ENCODE measurements around the gene TRIM66. TPM values are rescaled to one million over a fixed set of nuclear protein-coding genes. Genes with fewer than 3 reads are reported as not detected.

Gene TRIM66
- total RNA-seq, 1 donor from 2014 or later, result 4.2 TPM

DNA sequence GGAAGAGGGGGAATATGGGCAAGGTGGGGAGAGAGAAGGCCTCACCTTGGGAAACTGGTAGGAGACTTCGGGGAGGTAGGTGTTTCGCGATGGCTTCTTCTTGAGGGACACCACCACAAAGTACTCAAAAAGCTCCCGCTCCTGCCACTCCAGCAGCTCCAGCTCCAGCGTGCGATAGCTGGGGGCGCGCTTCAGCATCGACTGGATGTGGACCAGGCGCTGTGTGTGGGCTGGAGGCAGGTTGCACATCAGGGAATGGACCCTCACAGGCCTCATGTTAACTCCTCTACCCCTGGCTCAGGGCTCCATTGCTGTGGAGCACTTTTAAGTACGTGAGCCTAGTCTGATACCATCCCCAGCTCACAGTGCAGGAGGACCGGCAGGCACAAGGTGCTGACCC lies 30.0 kb upstream of the TRIM66 start:
- Histone ChIP-seq H3K27me3 (ENCODE audit: control insufficient read depth, insufficient read depth, low read length) (no peaks in the 10 kb centered on the region), H3K36me3 (ENCODE audit: control insufficient read depth, insufficient read depth, low read length) (peaks cover under 1% of the 10 kb centered on the region), H3K4me3 (ENCODE audit: low read depth, low read length) (no peak overlapping the region)
- DNase-seq (ENCODE audit: low read depth), result no peak
- TF ChIP-seq, protein P1, sequence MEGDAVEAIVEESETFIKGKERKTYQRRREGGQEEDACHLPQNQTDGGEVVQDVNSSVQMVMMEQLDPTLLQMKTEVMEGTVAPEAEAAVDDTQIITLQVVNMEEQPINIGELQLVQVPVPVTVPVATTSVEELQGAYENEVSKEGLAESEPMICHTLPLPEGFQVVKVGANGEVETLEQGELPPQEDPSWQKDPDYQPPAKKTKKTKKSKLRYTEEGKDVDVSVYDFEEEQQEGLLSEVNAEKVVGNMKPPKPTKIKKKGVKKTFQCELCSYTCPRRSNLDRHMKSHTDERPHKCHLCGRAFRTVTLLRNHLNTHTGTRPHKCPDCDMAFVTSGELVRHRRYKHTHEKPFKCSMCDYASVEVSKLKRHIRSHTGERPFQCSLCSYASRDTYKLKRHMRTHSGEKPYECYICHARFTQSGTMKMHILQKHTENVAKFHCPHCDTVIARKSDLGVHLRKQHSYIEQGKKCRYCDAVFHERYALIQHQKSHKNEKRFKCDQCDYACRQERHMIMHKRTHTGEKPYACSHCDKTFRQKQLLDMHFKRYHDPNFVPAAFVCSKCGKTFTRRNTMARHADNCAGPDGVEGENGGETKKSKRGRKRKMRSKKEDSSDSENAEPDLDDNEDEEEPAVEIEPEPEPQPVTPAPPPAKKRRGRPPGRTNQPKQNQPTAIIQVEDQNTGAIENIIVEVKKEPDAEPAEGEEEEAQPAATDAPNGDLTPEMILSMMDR (IDR thresholded peaks at IDR 0.05; ENCODE audit: insufficient read depth, low read length, poor library complexity, severe bottlenecking), result no peak

DNA sequence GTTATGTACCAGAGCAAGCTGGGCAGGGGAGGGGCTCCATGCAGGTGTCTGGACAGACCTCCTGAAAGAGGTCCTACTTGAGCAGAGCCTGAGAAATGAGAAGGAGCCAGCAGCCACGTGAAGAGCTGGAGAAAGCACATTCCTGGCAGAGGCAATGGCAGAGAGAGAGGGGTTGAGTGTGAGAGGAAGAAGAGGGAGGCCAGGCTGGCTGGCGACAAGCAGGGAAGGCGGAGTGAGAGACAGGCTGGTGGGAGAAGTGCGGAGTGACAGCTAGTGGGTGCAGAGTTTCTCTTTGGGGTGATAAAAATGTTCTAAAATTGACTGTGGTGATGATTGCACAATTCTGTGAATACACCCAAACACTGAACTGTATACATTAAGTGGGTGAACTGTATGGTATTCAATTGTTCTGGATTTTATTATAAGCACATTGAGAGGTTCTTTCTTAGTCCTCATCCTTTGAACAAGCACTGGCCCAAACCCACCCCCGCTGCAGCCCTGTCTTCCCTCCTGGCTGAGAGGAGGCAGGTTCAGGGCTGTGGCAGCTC lies 29.5 kb upstream of the TRIM66 start:
- no peaks in the 10 kb centered on the region for H3K27me3 ChIP-seq (ENCODE audit: control insufficient read depth, insufficient read depth, low read length)
- no peaks in the 10 kb centered on the region for H3K36me3 ChIP-seq (ENCODE audit: control insufficient read depth, insufficient read depth, low read length)
- DNase-seq (ENCODE audit: low read depth), result no peak
- TF ChIP-seq, protein P1 (IDR thresholded peaks at IDR 0.05; ENCODE audit: insufficient read depth, low read length, poor library complexity, severe bottlenecking), result no peak
- H3K4me3 ChIP-seq (ENCODE audit: low read depth, low read length), result no peak overlapping the region

DNA sequence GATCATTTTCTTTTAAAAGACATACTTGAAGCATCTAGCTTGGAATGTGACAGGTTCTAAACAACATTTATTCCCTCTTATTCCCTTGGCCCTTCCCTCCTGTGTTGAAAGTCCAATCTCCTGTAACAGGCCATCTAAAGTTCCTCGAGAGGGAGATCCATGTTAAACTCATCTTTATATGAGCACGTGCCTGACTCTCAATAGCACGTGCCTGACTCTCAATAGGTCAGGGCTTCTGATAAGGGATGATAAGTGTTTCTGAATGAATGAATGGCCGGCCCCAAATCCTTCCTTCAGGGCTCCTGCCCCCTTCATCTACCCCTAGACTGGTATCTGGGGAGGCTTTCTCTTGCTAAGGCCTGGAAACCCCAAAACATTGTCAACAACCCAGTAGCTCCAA lies 27.3 kb upstream of the TRIM66 start:
- TF ChIP-seq, protein P1 (IDR thresholded peaks at IDR 0.05; ENCODE audit: insufficient read depth, low read length, poor library complexity, severe bottlenecking), result no peak
- DNase-seq (ENCODE audit: low read depth), result no peak
- H3K36me3 ChIP-seq (ENCODE audit: control insufficient read depth, insufficient read depth, low read length), result no peaks in the 10 kb centered on the region
- no peak overlapping the region for H3K4me3 ChIP-seq (ENCODE audit: low read depth, low read length)
- H3K27me3 ChIP-seq (ENCODE audit: control insufficient read depth, insufficient read depth, low read length), result no peaks in the 10 kb centered on the region

DNA sequence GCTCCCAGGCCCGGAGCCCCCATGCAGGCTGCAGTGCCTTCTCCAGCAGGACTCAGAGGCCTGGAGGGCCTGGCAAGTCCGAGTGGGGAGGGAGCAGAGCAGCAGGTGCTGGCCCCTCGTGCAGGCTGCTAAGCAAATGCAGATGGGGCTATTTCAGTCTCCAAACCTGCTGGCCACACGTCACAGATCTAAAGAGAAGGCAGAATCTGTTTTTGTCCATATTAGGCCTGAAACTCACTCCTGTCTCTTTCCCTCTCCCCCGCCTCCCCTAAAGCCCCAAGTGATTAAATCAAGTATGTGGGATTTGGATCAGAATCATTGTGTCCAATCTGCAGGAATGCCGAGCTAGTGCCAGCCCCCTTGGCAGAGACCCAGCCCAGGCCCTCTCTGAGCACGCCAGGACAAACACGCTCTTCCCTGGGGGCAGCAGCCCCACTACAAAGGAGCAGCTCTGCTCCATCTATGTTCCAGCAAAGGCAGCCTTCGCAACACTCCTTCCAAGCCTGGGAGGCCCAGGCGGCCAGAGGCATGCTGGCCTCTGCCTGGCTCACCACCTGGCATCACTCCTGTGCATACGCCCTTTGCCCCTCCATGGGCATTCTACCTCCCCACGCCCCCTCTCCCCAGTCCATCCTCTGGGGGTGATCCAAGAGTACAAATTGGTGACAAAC lies 26.7 kb upstream of the TRIM66 start:
- TF ChIP-seq, protein P1 (IDR thresholded peaks at IDR 0.05; ENCODE audit: insufficient read depth, low read length, poor library complexity, severe bottlenecking), result no peak
- Histone ChIP-seq H3K4me3 (ENCODE audit: low read depth, low read length) (no peak overlapping the region), H3K27me3 (ENCODE audit: control insufficient read depth, insufficient read depth, low read length) (no peaks in the 10 kb centered on the region), H3K36me3 (ENCODE audit: control insufficient read depth, insufficient read depth, low read length) (no peaks in the 10 kb centered on the region)
- no peak for DNase-seq (ENCODE audit: low read depth)

DNA sequence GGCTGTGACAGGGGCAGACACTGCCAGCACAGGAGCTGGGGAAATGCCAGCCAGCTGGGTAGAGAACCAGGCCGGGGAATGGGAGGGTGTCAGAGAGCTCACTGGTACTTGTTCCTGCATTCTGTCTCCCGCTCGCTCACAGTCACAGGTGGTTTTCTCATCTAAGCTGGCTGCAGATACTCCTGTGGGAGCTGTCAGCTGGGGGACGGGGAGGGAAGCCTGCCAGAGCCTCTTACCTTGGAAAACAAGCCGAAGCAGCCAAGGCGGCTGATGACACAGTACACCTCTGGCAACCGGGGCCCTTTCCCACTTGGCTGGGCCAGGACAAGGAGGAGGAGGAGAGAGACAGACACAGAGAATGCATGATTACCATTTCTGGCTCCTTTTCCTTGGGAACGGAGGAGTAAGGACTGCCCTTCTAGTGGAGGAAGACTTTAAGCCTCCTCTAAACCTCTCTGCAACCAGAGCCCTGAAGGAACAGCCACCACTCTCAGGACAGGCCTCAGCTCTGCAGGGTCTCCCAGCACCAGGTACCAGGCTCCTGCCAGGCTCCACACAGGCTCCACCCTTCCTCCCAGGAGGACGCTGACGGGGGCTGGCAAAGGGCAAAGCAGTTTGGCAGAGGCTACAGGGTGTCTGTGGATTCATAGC lies 25.2 kb upstream of the TRIM66 start:
- Histone ChIP-seq H3K36me3 (ENCODE audit: control insufficient read depth, insufficient read depth, low read length) (no peaks in the 10 kb centered on the region), H3K27me3 (ENCODE audit: control insufficient read depth, insufficient read depth, low read length) (no peaks in the 10 kb centered on the region), H3K4me3 (ENCODE audit: low read depth, low read length) (no peak overlapping the region)
- TF ChIP-seq, protein P1 (IDR thresholded peaks at IDR 0.05; ENCODE audit: insufficient read depth, low read length, poor library complexity, severe bottlenecking), result no peak
- no peak for DNase-seq (ENCODE audit: low read depth)
